Tibial artery (tissue), 4 donors: ENCODE results near the gene ZNF613.

Experiments
- DNase-seq, 2 donors: peaks; one replicate each; pipeline ENCODE4 v3.0.0-alpha.2; 2019
- H3K27ac ChIP-seq, 2 donors: fragments of 200-600 bp; sonication (generic) in 1 of 2; 1 replicate in 1 of 2; 2 replicates in 1 of 2; pipeline ENCODE4 v1.5.1; 2018 to 2019; ENCODE audit warnings: mild to moderate bottlenecking in 1 of 2
- H3K27me3 ChIP-seq, 2 donors: fragments of 200-600 bp; sonication (generic) in 1 of 2; one replicate each; pipeline versions ENCODE4 v1.5.1 to v1.6.0; 2016 to 2019
- H3K36me3 ChIP-seq, 3 donors: fragments of 200-600 bp; sonication (generic) in 2 of 3; one replicate each; pipeline ENCODE4 v1.5.1; 2016 to 2019; ENCODE audit warnings: mild to moderate bottlenecking in 2 of 3
- H3K4me1 ChIP-seq, 4 donors: fragments of 200-600 bp; sonication (generic) in 2 of 4; 1 replicate in 3 of 4; 2 replicates in 1 of 4; pipeline ENCODE4 v1.5.1; 2016 to 2019
- H3K4me3 ChIP-seq, 2 donors: fragments of 200-600 bp; sonication (generic) in 1 of 2; 1 replicate in 1 of 2; 2 replicates in 1 of 2; pipeline ENCODE4 v1.5.1; 2018 to 2019; ENCODE audit warnings: mild to moderate bottlenecking in 2 of 2
- H3K9me3 ChIP-seq, 3 donors: fragments of 200-600 bp; sonication (generic) in 1 of 3; one replicate each; pipeline ENCODE4 v1.5.1; 2016 to 2019
- intact Hi-C: fragments of 100-400 bp; cut with DNase I; formaldehyde crosslinking; loops from one replicate; pipeline ENCODE4 v1.15.0; 2023; ENCODE audit warnings: low total_unique reads
- TF ChIP-seq, protein P1 (sequence below), 2 experiments: fragments of 200-600 bp in 1 of 2; fragments of 450-650 bp in 1 of 2; IDR thresholded peaks; one replicate each; pipeline ENCODE4 v1.5.1; 2017 to 2019; ENCODE audit warnings: antibody characterized with exemption in 2 of 2, mild to moderate bottlenecking in 1 of 2, moderate library complexity in 1 of 2

ZNF613 gene

DNA sequence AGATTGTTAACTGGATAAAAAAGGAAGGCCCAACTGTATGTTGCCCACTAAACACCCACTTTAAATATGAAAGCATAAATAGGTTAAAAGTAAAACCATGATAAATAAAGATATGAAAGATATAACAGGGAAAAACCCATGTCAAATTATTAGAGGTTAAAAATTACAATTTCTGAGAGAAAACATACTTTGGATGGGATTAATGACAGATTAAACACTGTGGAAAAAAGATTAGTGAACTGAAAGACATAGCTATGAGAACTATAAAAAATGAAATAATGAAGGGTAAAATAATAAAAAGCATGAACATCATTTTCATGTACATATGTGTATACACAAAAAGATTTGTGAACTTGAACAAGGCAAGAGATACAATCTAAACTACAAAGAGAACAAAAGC is 37.3 kb upstream of the ZNF613 start:
- no peak overlapping the region for H3K27ac ChIP-seq
- intact Hi-C loops = no loop called here
- no peak for DNase-seq
- H3K4me1 ChIP-seq = peaks cover 0 to 14% (median 2%) of the 10 kb centered on the region in 4 donors
- no peaks in the 10 kb centered on the region for H3K27me3 ChIP-seq
- H3K9me3 ChIP-seq = peaks cover 3 to 77% (median 51%) of the 10 kb centered on the region in 3 donors
- H3K36me3 ChIP-seq = peaks cover 58 to 64% (median 59%) of the 10 kb centered on the region in 3 donors
- H3K4me3 ChIP-seq = no peak overlapping the region
- TF ChIP-seq, protein P1, sequence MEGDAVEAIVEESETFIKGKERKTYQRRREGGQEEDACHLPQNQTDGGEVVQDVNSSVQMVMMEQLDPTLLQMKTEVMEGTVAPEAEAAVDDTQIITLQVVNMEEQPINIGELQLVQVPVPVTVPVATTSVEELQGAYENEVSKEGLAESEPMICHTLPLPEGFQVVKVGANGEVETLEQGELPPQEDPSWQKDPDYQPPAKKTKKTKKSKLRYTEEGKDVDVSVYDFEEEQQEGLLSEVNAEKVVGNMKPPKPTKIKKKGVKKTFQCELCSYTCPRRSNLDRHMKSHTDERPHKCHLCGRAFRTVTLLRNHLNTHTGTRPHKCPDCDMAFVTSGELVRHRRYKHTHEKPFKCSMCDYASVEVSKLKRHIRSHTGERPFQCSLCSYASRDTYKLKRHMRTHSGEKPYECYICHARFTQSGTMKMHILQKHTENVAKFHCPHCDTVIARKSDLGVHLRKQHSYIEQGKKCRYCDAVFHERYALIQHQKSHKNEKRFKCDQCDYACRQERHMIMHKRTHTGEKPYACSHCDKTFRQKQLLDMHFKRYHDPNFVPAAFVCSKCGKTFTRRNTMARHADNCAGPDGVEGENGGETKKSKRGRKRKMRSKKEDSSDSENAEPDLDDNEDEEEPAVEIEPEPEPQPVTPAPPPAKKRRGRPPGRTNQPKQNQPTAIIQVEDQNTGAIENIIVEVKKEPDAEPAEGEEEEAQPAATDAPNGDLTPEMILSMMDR (IDR thresholded peaks at IDR 0.05) = no peak

DNA sequence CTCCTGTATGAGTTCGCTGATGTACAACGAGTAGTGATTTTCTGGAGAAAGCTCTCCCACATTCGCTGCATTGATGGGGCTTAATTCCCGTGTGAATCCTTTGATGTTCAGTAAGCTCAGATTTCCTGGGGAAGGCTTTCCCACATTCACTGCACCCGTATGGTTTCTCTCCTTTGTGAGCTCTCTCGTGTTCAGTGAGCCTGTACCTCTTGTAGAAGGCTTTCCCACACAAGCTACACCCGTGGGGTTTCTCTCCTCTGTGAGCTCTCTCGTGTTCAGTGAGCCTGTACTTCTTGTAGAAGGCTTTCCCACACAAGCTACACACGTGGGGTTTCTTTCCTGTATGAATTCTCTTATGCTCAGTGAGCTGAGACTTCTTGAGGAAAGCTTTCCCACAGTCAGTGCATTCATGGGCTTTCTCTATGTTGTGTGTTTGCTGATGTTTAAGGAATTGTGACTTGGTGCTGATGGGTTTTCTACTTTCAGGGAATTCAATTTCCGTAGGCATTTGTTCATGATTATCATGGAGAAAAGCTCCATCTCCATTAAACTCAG is 36.0 kb upstream of the ZNF613 start:
- Histone ChIP-seq H3K27ac (no peak overlapping the region), H3K9me3 (peaks cover 3 to 77% (median 51%) of the 10 kb centered on the region in 3 donors), H3K4me3 (no peak overlapping the region), H3K27me3 (no peaks in the 10 kb centered on the region), H3K4me1 (peaks cover 0 to 14% (median 4%) of the 10 kb centered on the region in 4 donors), H3K36me3 (peaks cover 71 to 77% (median 72%) of the 10 kb centered on the region in 3 donors)
- TF ChIP-seq, protein P1 (IDR thresholded peaks at IDR 0.05) = no peak
- intact Hi-C loops = no loop called here
- no peak for DNase-seq

DNA sequence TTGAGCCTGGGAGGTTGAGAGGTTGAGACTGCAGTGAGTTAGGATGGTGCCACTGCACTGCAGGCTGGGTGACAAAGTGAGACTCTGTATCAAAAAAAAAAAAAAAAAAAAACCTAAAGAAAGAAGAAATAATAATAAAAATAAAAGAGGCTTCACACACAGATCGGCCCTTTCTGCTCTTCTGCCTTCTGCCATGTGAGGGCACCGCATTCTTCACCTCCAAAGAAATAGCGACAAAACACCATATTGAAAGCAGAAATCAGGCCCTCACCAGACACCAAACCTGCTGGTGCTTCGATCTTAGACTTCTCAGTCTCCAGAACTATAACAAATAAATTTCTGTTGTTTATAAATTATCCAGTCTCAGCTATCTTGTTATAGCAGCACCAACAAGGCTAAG is 25.4 kb upstream of the ZNF613 start:
- peaks cover 0 to 2% of the 10 kb centered on the region in 2 donors for H3K27me3 ChIP-seq
- H3K4me3 ChIP-seq = no peak overlapping the region
- peaks cover 0 to 12% (median 7%) of the 10 kb centered on the region in 4 donors for H3K4me1 ChIP-seq
- H3K36me3 ChIP-seq = peaks cover 51 to 55% (median 52%) of the 10 kb centered on the region in 3 donors
- no peak for DNase-seq
- TF ChIP-seq, protein P1 (IDR thresholded peaks at IDR 0.05) = no peak
- H3K9me3 ChIP-seq = peaks cover 0 to 44% (median 12%) of the 10 kb centered on the region in 3 donors
- H3K27ac ChIP-seq = no peak overlapping the region
- intact Hi-C loops = no loop called here

DNA sequence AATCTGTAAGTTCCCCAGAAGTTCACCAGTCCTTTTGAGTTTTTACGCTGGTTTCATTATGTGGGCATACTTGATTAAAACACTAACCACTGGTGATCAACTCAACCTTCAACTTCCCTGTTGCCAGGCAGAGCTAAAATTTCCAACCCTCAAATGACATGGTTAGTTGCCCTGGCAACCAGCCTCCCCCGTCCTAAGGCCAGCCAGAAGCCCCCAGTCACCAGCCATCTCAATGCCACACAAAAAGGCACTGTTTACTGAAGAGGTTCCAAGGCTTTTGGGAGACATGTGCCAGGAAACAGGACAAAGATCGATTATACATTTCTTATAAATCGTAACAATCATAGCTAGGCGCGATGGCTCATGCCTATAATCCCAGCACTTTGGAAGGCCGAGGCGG is 24.1 kb upstream of the ZNF613 start:
- Histone ChIP-seq H3K27ac (no peak overlapping the region), H3K36me3 (peaks cover 38 to 42% (median 38%) of the 10 kb centered on the region in 3 donors), H3K9me3 (peaks cover 0 to 32% (median 12%) of the 10 kb centered on the region in 3 donors)

DNA sequence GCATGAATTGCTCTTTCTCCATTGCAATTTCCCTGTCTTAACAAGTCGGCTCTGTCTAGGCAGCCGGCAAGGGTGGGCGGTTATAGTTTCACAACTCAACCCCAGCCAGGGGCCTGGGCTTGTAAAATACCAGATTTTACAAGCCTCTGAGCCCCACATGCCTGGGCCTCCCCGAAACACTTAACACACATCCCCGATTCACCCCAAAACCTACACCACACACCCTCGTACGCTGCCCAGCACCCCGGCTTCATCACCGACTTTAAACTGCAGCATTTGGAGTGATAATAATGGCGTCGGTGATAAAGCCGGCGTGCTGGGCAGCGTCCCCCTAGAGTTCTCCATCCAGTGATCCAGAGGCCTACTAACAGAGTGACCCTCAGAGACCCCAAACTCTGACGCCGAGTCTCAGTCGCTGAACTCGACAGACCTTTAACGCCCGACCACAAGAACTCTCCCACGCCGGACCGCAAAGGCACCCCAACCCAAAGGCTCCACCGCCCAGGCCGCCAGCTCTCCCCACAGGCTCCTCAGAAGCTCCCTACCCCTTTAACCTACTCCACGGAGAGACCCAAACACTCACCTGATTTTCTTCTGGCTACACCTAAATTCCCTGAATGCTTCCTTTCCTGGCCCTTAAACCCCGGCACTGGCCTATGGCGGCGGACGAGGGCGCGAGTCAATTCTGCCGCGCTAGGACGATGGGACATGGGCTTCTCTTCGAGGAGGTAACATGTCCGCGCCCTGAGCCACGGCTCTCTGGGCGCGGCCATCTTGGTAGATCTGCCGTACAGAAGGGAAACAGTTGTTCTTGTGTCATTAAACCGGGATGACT is 22.7 kb upstream of the ZNF613 start, which contains the start of gene ZNF649:
TSS of gene ZNF649 (minus strand) at position 687 of the 835 bp plus-strand sequence. CDS start 4,910 bp downstream, outside the sequence.
- Histone ChIP-seq H3K27me3 (peaks cover 0 to 8% of the 10 kb centered on the region in 2 donors), H3K27ac (peak within 1 kb of the TSS; percentile 82 to 86), H3K4me1 (peaks cover 0 to 12% (median 7%) of the 10 kb centered on the region in 4 donors), H3K4me3 (peak within 1 kb of the TSS; percentile 69 to 80), H3K9me3 (peaks cover 0 to 29% (median 7%) of the 10 kb centered on the region in 3 donors), H3K36me3 (peaks cover 24 to 28% (median 25%) of the 10 kb centered on the region in 3 donors)
- peak; percentile 80 to 88 for DNase-seq
- intact Hi-C loops = no loop called here
- TF ChIP-seq, protein P1 (IDR thresholded peaks at IDR 0.05) = no peak

More for the DNA sequence above, 24.1 kb upstream of the ZNF613 start:
- Histone ChIP-seq H3K27me3 (peaks cover 0 to 5% of the 10 kb centered on the region in 2 donors), H3K4me3 (peak overlapping the region; percentile 69 to 80), H3K4me1 (peaks cover 0 to 12% (median 7%) of the 10 kb centered on the region in 4 donors)
- DNase-seq = no peak
- TF ChIP-seq, protein P1 (IDR thresholded peaks at IDR 0.05) = no peak
- intact Hi-C loops = no loop called here
